ENCODE data around the gene GLOD4.

GRCh38 chr17:828761-829160, 46.7 kb upstream of the GLOD4 start:
- TF ChIP-seq, protein P1, sequence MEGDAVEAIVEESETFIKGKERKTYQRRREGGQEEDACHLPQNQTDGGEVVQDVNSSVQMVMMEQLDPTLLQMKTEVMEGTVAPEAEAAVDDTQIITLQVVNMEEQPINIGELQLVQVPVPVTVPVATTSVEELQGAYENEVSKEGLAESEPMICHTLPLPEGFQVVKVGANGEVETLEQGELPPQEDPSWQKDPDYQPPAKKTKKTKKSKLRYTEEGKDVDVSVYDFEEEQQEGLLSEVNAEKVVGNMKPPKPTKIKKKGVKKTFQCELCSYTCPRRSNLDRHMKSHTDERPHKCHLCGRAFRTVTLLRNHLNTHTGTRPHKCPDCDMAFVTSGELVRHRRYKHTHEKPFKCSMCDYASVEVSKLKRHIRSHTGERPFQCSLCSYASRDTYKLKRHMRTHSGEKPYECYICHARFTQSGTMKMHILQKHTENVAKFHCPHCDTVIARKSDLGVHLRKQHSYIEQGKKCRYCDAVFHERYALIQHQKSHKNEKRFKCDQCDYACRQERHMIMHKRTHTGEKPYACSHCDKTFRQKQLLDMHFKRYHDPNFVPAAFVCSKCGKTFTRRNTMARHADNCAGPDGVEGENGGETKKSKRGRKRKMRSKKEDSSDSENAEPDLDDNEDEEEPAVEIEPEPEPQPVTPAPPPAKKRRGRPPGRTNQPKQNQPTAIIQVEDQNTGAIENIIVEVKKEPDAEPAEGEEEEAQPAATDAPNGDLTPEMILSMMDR (IDR thresholded peaks at IDR 0.05; ENCODE audit: poor library complexity) = no peak
- TF ChIP-seq EZH2 (IDR thresholded peaks at IDR 0.05; ENCODE audit: borderline replicate concordance) = no peak
